Fibroblast of lung (primary cell): ENCODE data around the gene KMT2C. TPM values are rescaled to one million over a fixed set of nuclear protein-coding genes. Genes with fewer than 3 reads are reported as not detected.
A peak's percentile ranks its signal among the peaks of the same experiment; 100 is the strongest.
"Not testable (repeated sequence)": the region's sequence is repeated elsewhere in the genome, so short reads cannot be mapped to it uniquely, and the experiment has no call there.

Experiments used
- DNase-seq, 2 donors: peaks; one replicate each; pipeline versions ENCODE4 v3.0.0 to v3.0.0-alpha.2; 2010; ENCODE audit warnings: low read depth in 2 of 2
- H2AFZ ChIP-seq: 2 replicates; pipeline ENCODE4 v1.5.1; 2012; ENCODE audit warnings: low read length, control low read depth, inconsistent platforms
- H3K27ac ChIP-seq: 2 replicates; pipeline ENCODE4 v1.5.1; 2011; ENCODE audit warnings: low read length, control low read depth; ENCODE audit not compliant: insufficient read depth
- H3K27me3 ChIP-seq: 2 replicates; pipeline ENCODE4 v1.5.1; 2011; ENCODE audit warnings: mild to moderate bottlenecking, low read length; ENCODE audit not compliant: control insufficient read depth, insufficient read depth
- H3K36me3 ChIP-seq: 2 replicates; pipeline ENCODE4 v1.5.1; 2011; ENCODE audit warnings: low read length; ENCODE audit not compliant: control insufficient read depth, insufficient read depth
- H3K4me1 ChIP-seq: 2 replicates; pipeline ENCODE4 v1.5.1; 2011; ENCODE audit warnings: low read length; ENCODE audit not compliant: control insufficient read depth, insufficient read depth; ENCODE audit errors: extremely low read depth
- H3K4me2 ChIP-seq: 2 replicates; pipeline ENCODE4 v1.5.1; 2011; ENCODE audit warnings: low read length, control low read depth; ENCODE audit not compliant: insufficient read depth; ENCODE audit errors: extremely low read depth
- H3K4me3 ChIP-seq, 4 experiments: fragments of 200-600 bp in 1 of 4; sonication (generic) in 1 of 4; replicated peaks in 1 of 4; 2 replicates each; pipeline ENCODE4 v1.5.1; 2011 to 2016; ENCODE audit warnings: low read length in 4 of 4, low read depth in 3 of 4, mild to moderate bottlenecking in 3 of 4, control low read depth in 2 of 4, inconsistent platforms in 1 of 4, mixed read lengths in 1 of 4; ENCODE audit not compliant: insufficient read depth in 1 of 4; ENCODE audit errors: control extremely low read depth in 1 of 4
- H3K79me2 ChIP-seq: 2 replicates; pipeline ENCODE4 v1.5.1; 2012; ENCODE audit warnings: mild to moderate bottlenecking, low read length, inconsistent platforms; ENCODE audit not compliant: control insufficient read depth, insufficient read depth
- H3K9ac ChIP-seq: 2 replicates; pipeline ENCODE4 v1.5.1; 2011; ENCODE audit warnings: mild to moderate bottlenecking, low read length, control low read depth; ENCODE audit not compliant: insufficient read depth
- H3K9me3 ChIP-seq: 2 replicates; pipeline ENCODE4 v1.5.1; 2012; ENCODE audit warnings: low read depth, low read length; ENCODE audit not compliant: control insufficient read depth, insufficient read depth
- H4K20me1 ChIP-seq: 2 replicates; pipeline ENCODE4 v1.5.1; 2011; ENCODE audit warnings: low read length; ENCODE audit not compliant: control insufficient read depth, insufficient read depth; ENCODE audit errors: extremely low read depth
- CTCF ChIP-seq, 2 donors: IDR thresholded peaks in 1 of 2; conservative IDR thresholded peaks in 1 of 2; 1 replicate in 1 of 2; 2 replicates in 1 of 2; pipeline ENCODE4 v1.5.1; 2011 to 2012; ENCODE audit warnings: low read length in 2 of 2, control low read depth in 1 of 2, inconsistent platforms in 1 of 2, low read depth in 1 of 2, mild to moderate bottlenecking in 1 of 2
- EZH2 ChIP-seq: IDR thresholded peaks from 2 replicates; pipeline ENCODE4 v1.5.1; 2012; ENCODE audit warnings: low read length, control low read depth, mild to moderate bottlenecking; ENCODE audit errors: missing control alignments
- polyA plus RNA-seq, 2 donors: library from polyadenylated mRNA; depleted of rRNA in 1 of 2; stranded (reverse) in 1 of 2; unstranded in 1 of 2; fragments of >200 nt; gene quantifications; 2 replicates each; pipeline ENCODE4 v1.2.1, GENCODE V29; 2011 to 2012; ENCODE audit warnings: missing spikeins in 1 of 2
- total RNA-seq: library from RNA; depleted of rRNA; stranded (reverse); fragments of >200 nt; gene quantifications from 2 replicates; pipeline ENCODE4 v1.2.1, GENCODE V29; 2014

KMT2C gene
- total and polyA plus RNA-seq, 2 donors (not counting 1 experiment from before 2014, with no cell fraction given), result 11.1 to 32.4 TPM

GRCh38 chr7:152292897-152293296 is 142.9 kb downstream of the KMT2C start:
- Histone ChIP-seq H3K27me3 (no peaks in the 10 kb centered on the region), H3K4me3 (no peak overlapping the region), H2AFZ (no peak overlapping the region), H3K79me2 (no peaks in the 10 kb centered on the region), H3K36me3 (no peaks in the 10 kb centered on the region), H3K27ac (no peak overlapping the region), H3K9ac (no peak overlapping the region), H3K4me2 (no peak overlapping the region), H3K4me1 (no peaks in the 10 kb centered on the region), H3K9me3 (no peaks in the 10 kb centered on the region), H4K20me1 (no peaks in the 10 kb centered on the region)
- DNase-seq, result no peak
- TF ChIP-seq CTCF (conservative IDR thresholded peaks at IDR 0.05 in 1 of 2, IDR thresholded peaks at IDR 0.05 in 1 of 2; ENCODE audit: low read depth in 1 of 2, low read length in 2 of 2) (no peak), EZH2 (no peak)

- peak in 1 of 2 donors; percentile 13 for DNase-seq
- not testable (repeated sequence) for H3K27ac ChIP-seq, H2AFZ ChIP-seq, H3K36me3 ChIP-seq, H3K4me2 ChIP-seq, H3K27me3 ChIP-seq, H3K9ac ChIP-seq, H3K9me3 ChIP-seq, H3K4me3 ChIP-seq, H4K20me1 ChIP-seq, H3K79me2 ChIP-seq, H3K4me1 ChIP-seq
Observed at GRCh38 chr7:152286972-152287371, 148.8 kb downstream of the KMT2C start.

DNA sequence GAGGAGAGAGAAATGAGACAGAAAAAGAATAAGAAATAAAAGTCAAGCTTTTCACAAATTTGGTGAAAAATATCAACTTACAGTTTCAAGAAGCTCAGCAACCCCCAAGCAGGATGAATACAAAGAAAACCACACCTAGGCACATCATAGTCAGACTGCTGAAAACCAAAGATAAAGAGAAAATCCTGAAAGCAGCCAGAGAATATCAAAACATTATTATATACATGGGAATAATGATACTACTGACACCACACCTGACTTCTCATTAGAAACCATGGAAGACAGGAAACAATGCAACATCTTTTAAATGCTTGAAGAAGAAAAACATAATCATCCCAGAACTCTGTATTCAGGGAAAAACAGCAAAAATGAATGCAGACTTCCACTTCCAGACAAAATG is 149.6 kb downstream of the KMT2C start:
- H3K27ac ChIP-seq, H4K20me1 ChIP-seq, H3K4me1 ChIP-seq, DNase-seq, H3K36me3 ChIP-seq, H2AFZ ChIP-seq, H3K4me3 ChIP-seq, H3K27me3 ChIP-seq, H3K9me3 ChIP-seq, H3K9ac ChIP-seq, H3K79me2 ChIP-seq, H3K4me2 ChIP-seq: not testable (repeated sequence)

DNA sequence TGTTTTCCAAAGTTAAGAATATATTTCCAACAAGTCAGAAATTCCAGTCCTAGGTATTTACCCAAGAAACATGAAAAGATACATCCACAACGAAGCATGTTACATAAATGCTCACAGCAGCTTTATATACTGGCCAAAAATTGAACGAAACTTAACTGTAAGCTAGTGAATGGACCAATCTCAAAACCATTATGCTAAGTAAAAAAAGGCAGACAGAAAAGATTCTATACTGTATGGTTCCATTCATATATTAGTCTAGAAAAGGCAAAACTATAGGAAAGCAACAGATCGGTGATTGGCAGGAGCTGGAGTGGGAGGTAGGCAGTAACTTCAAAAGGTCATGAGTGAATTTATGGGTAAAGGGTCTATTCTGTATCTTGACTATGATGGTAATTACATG is 150.8 kb downstream of the KMT2C start:
- not testable (repeated sequence) for H3K27ac ChIP-seq, H2AFZ ChIP-seq, H3K4me3 ChIP-seq, H3K4me1 ChIP-seq, H3K9me3 ChIP-seq, H3K4me2 ChIP-seq, H3K9ac ChIP-seq, DNase-seq, H3K36me3 ChIP-seq, H3K79me2 ChIP-seq, H4K20me1 ChIP-seq, H3K27me3 ChIP-seq

- not testable (repeated sequence) for DNase-seq, H3K4me1 ChIP-seq, H4K20me1 ChIP-seq, H3K36me3 ChIP-seq, H3K4me3 ChIP-seq, H3K9me3 ChIP-seq, H3K79me2 ChIP-seq, H3K27me3 ChIP-seq, H3K4me2 ChIP-seq, H3K27ac ChIP-seq, H2AFZ ChIP-seq, H3K9ac ChIP-seq
Observed at GRCh38 chr7:152277687-152278086, 158.1 kb downstream of the KMT2C start.

GRCh38 chr7:152270427-152270826 is 165.4 kb downstream of the KMT2C start:
- not testable (repeated sequence) for H3K79me2 ChIP-seq, H3K4me3 ChIP-seq, H3K9ac ChIP-seq, H3K27me3 ChIP-seq, H3K27ac ChIP-seq, H3K9me3 ChIP-seq, H3K4me1 ChIP-seq, H4K20me1 ChIP-seq, H3K36me3 ChIP-seq, H3K4me2 ChIP-seq, H2AFZ ChIP-seq
- DNase-seq, result peak in 1 of 2 donors; percentile 73
